Measurements from ENCODE around the gene STRBP.

STRBP gene

DNA sequence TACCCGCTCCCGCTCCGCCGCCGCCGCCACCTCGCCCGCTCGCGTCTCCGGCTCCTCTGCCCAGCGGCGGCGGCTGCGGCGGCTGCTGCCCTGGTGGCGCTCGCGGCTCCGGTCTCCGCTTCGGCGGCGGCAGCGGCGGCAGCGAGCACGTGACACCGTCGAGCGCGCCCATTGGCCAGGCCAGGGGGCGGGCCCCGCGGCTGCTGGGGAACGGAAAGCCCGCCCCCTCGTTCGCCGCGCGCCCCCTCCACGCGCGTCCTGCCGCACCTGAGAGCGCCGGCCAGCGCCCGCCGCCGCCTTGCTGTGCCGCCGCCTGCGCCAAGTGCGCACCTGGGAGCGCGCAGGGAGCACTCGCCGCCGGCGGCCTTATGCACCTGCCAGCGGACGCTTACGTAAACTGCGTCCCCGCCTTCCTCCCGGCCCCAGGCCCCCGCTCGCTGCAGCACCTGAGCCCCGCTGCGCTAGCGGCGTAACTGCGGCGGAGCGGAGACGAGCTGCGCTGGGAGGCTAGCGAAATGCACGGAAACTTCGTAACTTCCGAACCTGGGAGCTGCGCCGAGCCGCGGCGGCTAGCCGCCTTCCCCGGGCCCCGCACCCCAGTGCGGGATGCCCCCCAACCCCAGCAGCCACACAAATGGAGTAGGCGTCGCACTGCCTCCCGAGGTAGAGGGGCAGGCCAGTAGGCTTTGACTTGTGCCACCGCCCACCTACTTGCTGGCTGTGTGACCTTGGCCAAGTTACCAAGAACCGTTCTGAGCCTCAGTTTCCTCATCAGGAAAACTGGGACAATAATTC is at the start of gene STRBP:
Gene STRBP, minus strand, starts transcription at position 122 of the 795 bp plus-strand sequence. CDS start 84,452 bp downstream, outside the sequence.
- TF ChIP-seq CTCF (conservative IDR thresholded peaks at IDR 0.05; ENCODE audit: low read depth, low read length) = no peak
- peak within 1 kb of the TSS; percentile 67 for H3K4me3 ChIP-seq (ENCODE audit: low read depth, low read length)
- DNase-seq (ENCODE audit: low read depth) = peak; percentile 70

DNA sequence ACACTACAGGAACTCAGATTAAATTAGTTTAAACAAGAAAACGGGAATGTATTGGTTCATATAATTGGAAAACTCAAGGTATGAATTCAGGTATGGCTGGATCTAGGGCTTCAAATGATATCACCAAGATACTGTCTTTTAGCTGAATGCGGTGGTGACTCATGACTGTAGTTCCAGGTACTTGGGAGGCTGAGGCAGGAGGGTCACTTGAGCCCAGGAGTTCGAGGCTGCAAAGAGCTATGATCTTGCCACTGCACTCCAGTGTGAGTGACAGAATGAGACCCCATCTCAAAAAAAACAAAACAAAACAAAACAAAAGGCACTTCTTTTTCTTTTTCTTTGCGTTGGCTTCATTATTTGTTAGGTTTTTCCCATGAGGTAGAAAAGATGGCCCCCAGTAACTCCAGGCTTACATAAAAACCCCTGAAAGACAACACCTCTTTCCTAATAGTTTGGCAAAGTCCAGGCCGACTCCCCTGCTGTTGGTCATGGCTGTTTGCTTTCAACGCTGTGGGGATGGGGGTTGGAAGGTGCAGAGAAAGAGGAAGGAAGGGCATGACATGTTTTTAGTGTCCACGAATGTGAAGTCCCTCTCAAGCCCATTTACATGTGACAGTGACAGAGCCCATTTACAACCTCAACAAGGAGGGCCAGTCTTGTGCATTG is 47.8 kb upstream of the STRBP start:
- no peak for DNase-seq (ENCODE audit: low read depth)
- no peak for TF ChIP-seq CTCF (conservative IDR thresholded peaks at IDR 0.05; ENCODE audit: low read depth, low read length)
- no peak overlapping the region for H3K4me3 ChIP-seq (ENCODE audit: low read depth, low read length)

GRCh38 chr9:123315635-123316034 is 47.2 kb upstream of the STRBP start:
- DNase-seq (ENCODE audit: low read depth) = no peak
- H3K4me3 ChIP-seq (ENCODE audit: low read depth, low read length) = no peak overlapping the region
- no peak for TF ChIP-seq CTCF (conservative IDR thresholded peaks at IDR 0.05; ENCODE audit: low read depth, low read length)

DNA sequence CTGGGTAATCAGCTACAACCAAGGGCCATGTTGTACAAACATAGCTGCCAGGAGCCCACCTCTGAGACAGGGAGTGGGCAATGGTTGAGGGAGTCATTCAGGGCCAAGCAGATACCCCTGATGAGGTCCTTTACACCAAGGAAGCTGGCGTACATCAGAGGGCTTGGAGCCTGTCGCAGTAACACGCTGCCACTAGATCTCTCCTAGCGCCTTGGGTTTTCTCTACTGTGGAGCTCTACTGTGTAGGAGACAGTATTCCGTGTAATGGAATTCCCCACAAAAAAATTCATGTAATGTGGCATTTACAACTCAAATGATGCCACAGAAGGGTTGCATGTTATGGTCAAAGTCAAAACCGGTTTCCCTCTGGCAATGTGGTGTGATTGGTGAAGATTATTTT is 46.2 kb upstream of the STRBP start:
- DNase-seq (ENCODE audit: low read depth) = no peak
- no peak overlapping the region for H3K4me3 ChIP-seq (ENCODE audit: low read depth, low read length)
- TF ChIP-seq CTCF (conservative IDR thresholded peaks at IDR 0.05; ENCODE audit: low read depth, low read length) = no peak

GRCh38 chr9:123312306-123312877 is 44.0 kb upstream of the STRBP start:
- no peak for TF ChIP-seq CTCF (conservative IDR thresholded peaks at IDR 0.05; ENCODE audit: low read depth, low read length)
- H3K4me3 ChIP-seq (ENCODE audit: low read depth, low read length) = no peak overlapping the region
- no peak for DNase-seq (ENCODE audit: low read depth)

GRCh38 chr9:123311250-123311752 is 42.9 kb upstream of the STRBP start:
- no peak for DNase-seq (ENCODE audit: low read depth)
- no peak for TF ChIP-seq CTCF (conservative IDR thresholded peaks at IDR 0.05; ENCODE audit: low read depth, low read length)
- no peak overlapping the region for H3K4me3 ChIP-seq (ENCODE audit: low read depth, low read length)
